GM18907 (cell line): ENCODE results near the gene MRFAP1.
"Not testable (repeated sequence)": the region's sequence is repeated elsewhere in the genome, so short reads cannot be mapped to it uniquely, and the experiment has no call there.

Experiments
- ATAC-seq: cut with Tn5 transposase; IDR thresholded peaks from one replicate; pipeline ENCODE4 v1.9.1; 2021; ENCODE audit warnings: mild to moderate bottlenecking, moderate library complexity; ENCODE audit not compliant: unreplicated experiment

MRFAP1 gene

GRCh38 chr4:6632125-6632524 is 8.4 kb upstream of the MRFAP1 start:
- ATAC-seq, result no peak

DNA sequence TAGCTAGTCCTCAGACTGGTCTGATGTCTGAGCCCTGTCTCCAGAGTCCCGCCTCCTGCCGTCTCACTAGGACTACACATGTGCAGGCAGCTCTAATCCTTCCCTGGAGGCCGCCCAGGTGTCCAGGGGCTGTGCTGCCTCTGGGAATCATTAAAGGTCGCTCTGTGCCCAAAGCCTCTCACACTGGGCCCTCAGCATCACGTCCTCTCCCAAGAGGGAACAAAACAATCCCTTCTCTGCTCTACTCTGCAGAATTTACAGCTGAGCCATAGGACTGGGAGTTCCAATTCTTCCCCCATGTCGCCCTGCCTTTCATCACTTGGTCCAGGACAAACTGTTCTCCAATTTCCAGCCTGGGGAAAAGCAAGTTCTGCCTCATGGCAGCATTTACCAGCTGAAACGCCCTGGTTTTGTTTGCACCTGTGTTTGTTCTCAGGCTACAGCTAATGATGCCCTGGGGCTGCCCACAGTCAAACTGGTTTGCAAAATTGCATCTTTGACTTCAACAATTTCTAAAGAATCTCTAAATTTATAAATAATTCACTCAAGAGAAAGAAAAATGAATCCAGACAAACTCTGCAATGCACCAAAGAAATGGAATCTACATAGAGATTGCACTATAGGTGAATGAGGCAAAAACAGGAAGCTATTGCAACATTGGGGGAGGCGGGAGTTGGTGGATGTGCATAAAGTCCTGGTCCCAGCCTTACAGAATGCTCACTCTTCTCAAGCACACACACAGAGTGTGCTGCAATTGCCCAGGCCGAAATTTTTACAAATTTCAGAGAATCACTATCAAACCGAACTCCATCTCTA is 7.2 kb upstream of the MRFAP1 start:
- ATAC-seq, result no peak

GRCh38 chr4:6634746-6635145 is 5.7 kb upstream of the MRFAP1 start:
- ATAC-seq, result no peak

DNA sequence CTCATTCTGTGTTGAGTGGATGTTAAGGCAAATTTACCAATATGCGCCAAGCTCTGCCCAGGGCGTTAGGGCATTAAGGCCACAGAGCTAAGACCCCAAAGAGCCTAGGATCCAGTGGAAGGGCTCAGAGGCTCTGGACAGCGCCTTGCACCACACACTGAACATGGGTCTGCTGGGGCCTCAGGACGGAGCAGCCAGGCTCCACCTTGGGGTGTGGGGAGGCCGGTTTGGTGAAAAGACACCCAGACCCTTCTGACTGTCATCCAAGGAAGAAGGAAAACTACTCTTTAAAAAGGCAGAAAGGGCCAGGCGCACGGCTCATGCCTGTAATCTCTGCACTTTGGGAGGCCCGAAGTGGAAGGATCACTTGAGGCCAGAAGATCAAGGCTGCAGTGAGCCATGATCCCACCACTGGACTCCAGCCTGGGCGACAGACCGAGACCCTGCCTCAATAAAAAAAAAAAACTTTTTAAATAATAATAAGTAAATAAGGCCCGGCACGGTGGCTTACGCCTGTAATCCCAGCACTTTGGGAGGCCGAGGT is 1.3 kb upstream of the MRFAP1 start:
- no peak for ATAC-seq

- ATAC-seq, result peak; percentile 27
Observed at GRCh38 chr4:6641164-6641970, 882 bp downstream of the MRFAP1 start.

GRCh38 chr4:6641971-6642320 is 1.5 kb downstream of the MRFAP1 start:
- no peak for ATAC-seq

GRCh38 chr4:6643141-6643847 is 2.8 kb downstream of the MRFAP1 start:
- no peak for ATAC-seq

- no peak for ATAC-seq
Observed at GRCh38 chr4:6644792-6645530, 4.5 kb downstream of the MRFAP1 start.

DNA sequence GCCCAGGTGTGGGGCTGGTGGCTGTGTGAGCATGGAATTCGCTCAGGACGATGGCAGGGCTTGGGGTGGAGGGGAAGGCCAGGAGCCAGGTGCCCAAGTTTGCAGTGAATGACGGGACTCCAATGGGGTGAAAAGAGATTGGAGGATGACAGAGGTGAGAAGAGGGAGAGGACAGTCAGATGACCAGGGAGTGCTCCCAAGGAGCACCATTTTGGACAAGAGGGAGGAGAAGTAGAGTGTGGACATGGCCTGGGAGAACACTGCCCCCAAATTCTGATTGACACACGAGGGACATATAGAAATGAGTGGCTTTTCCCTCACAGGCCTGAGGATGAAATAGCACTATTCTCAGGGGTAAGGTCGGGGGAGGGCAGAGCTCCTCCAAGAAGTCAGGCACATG is 6.7 kb downstream of the MRFAP1 start:
- no peak for ATAC-seq

DNA sequence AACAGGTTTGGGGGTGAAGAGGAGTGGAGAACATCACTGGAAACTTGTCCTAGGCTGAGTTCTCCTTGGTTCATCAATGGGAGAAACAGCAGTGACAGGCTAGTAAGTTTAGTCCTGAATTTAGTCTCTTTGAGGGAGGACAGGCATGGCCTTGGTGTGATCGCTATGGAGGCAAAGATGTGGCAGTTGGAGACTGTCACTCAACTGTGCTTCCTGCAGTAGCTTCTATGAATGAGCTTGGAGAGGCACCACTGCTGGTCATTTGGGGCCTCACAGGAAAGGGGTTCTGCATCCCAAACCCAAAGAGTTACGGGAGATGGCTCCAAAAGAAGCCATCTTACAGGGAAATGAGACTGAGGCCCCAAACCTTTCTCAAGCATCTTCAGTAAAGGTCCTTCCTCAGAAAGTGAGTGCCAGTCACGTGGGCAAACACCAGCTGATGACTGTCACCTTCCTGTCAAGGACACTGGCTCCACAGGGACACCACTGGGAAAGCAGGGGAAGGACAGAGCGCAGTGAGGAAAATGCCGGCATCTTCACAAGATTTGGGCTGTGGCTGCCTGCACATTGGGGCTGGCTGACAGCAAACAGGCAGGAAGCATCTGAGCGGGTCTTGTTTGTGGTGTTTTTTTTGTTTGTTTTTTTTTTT is 7.2 kb downstream of the MRFAP1 start:
- no peak for ATAC-seq

- no peak for ATAC-seq
Observed at GRCh38 chr4:6649216-6649615, 8.7 kb downstream of the MRFAP1 start.

DNA sequence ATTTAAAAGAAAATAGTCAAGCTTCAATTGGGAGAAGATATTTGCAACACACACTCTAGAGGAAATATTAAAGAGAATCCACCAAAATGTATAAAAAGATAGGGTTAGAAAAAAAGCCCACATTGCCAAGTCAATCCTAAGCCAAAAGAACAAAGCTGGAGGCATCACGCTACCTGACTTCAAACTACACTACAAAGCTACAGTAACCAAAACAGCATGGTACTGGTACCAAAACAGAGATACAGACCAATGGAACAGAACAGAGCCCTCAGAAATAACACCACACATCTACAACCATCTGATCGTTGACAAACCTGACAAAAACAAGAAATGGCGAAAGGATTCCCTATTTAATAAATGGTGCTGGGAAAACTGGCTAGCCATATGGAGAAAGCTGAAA is 13.7 kb downstream of the MRFAP1 start:
- ATAC-seq, result not testable (repeated sequence)

- ATAC-seq, result not testable (repeated sequence)
Observed at GRCh38 chr4:6655291-6655690, 14.8 kb downstream of the MRFAP1 start.

DNA sequence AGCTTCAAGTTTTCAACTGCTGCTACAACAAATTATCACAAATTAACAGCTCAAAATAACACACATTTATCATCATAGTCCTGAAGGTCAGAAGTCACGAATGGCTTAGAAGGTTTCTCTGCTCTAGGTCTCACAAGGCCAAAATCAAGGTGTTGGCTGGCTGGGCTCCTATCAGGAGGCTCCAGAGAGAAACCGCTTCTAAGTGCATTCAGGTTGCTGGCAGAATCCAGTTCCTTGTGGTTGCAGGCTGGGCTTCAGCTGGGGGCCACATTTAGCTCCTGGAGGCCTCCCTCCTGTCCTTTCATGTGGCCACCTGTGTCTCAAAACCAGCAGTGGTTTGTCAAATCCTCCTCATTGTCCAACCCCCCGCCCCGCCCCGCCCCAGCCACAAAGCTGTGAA is 15.4 kb downstream of the MRFAP1 start:
- no peak for ATAC-seq

DNA sequence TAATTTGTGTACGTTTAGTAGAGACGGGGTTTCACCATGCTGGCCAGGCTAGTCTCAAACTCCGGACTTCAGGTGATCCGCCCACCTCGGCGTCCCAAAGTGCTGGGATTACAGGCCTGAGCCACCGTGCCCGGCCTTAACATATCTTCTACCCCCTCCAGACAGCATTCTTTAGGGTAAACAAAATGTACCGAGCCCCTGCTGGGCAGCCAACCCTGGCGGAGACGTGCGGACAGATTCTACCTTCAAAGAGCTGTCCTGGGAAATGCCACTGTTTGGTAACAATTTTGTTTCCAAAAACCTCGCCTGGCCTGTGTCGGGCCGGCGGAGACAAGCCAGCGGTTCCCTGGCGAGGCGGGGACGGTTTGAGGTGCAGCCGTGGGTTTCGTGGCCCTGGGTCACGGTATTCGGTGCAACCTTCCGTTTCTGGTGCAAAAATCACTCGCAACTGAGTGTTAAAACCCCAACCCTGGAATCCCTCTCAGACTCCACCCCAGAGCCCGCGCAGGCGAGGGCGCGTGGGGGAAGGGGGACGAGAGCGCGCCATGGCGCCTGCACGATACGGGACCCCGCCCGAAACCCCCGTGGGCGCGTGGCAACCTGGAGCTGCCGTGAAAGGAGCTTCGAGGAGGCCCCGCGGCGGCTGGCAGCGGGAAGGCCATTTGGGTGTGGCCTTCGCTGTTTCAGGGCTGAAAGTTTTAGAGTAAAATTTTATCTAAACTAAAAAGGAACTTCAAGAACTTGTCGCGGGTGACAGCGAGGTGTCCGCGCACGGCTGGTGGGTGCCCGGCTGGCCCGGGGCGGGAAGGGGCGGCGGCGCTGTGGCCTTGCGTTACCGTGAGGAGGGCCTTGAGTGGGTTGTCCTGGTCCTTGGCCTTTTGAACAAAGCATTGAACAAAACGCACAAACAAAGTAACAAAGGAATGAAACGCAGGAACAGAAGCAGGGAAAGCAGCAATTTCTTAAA is 17.0 kb downstream of the MRFAP1 start:
- no peak for ATAC-seq

DNA sequence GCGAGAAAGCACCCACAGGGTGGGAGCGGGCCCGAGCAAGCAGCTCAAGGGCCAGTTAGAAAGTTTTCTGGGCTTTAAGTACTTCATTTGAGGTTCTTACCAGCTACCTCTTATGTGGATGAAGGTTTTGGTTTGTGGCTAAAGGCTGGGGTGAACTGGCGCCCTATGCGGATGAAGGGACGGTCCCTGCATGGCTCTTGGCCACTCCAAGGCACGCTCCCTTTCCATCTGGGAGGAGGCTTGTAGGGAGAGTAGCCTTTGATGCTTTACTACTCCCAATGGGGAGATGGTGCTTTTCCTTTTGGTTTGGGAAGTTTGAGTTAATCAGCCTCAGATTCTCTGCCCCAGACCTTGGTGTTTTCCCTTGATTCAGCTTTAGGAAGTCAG is 17.7 kb downstream of the MRFAP1 start:
- no peak for ATAC-seq

- no peak for ATAC-seq
Observed at GRCh38 chr4:6658597-6659075, 18.2 kb downstream of the MRFAP1 start.

GRCh38 chr4:6659897-6660296 is 19.4 kb downstream of the MRFAP1 start:
- no peak for ATAC-seq

DNA sequence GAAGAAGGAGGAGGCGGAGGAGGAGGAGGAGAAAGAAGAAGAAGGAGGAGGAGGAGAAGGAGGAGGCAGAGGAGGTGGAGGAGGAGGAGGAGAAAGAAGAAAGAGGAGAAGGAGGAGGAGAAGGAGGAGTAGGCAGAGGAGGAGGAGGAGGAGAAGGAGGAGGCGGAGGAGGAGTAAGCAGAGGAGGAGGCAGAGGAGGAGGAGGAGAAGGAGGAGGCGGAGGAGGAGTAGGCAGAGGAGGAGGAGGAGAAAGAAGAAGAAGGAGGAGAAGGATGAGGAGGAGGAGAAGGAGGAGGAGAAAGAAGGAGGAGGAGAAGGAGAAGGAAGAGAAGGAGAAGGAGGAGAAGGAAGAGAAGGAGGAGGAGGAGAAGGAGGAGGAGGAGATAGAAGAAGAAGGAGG is 19.9 kb downstream of the MRFAP1 start:
- no peak for ATAC-seq
